Rectal smooth muscle tissue (tissue), 1 donor: ENCODE data around the gene ZNF438.
"Not testable (repeated sequence)": the region's sequence is repeated elsewhere in the genome, so short reads cannot be mapped to it uniquely, and the experiment has no call there.

ENCODE experiments used
- H3K27ac ChIP-seq: one replicate; pipeline ENCODE4 v1.7.0; 2013; ENCODE audit warnings: low read depth, low read length, inconsistent platforms
- H3K27me3 ChIP-seq: one replicate; pipeline ENCODE4 v1.7.0; 2013; ENCODE audit warnings: low read length; ENCODE audit not compliant: control insufficient read depth, insufficient read depth
- H3K36me3 ChIP-seq: one replicate; pipeline ENCODE4 v1.7.0; 2013; ENCODE audit warnings: low read length; ENCODE audit not compliant: control insufficient read depth, insufficient read depth
- H3K4me1 ChIP-seq: one replicate; pipeline ENCODE4 v1.7.0; 2013; ENCODE audit warnings: low read length; ENCODE audit not compliant: control insufficient read depth, insufficient read depth
- H3K4me3 ChIP-seq: one replicate; pipeline ENCODE4 v1.7.0; 2013; ENCODE audit warnings: low read length
- H3K9ac ChIP-seq: one replicate; pipeline ENCODE4 v1.7.0; 2013; ENCODE audit warnings: low read length

Gene ZNF438

GRCh38 chr10:30798646-30799185 is 232.9 kb downstream of the ZNF438 start:
- Histone ChIP-seq H3K4me1 (peaks cover 7% of the 10 kb centered on the region), H3K4me3 (no peak overlapping the region), H3K27me3 (no peaks in the 10 kb centered on the region), H3K9ac (no peak overlapping the region), H3K36me3 (no peaks in the 10 kb centered on the region), H3K27ac (no peak overlapping the region)

DNA sequence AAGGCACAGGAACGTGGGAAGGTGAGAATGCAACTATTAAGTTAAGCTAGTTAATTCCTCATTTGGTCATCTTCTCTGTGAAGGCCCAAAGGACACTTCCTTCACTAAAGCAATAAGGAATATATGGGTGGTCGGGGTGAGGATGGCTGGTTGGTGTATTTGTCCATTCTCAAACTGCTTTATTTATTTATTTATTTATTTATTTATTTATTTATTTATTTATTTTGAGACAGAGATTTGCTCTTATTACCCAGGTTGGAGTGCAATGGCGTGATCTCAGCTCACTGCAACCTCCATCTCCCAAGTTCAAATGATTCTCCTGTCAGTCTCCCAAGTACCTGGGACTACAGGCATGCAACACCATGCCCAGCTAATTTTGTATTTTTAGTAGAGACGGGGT is 236.6 kb downstream of the ZNF438 start:
- not testable (repeated sequence) for H3K27ac ChIP-seq, H3K36me3 ChIP-seq, H3K9ac ChIP-seq, H3K4me1 ChIP-seq, H3K27me3 ChIP-seq, H3K4me3 ChIP-seq
